DND-41 (cell line): ENCODE data around the gene HAUS6.

Experiments
- EZH2 ChIP-seq: IDR thresholded peaks from 3 replicates; pipeline ENCODE4 v1.6.1; 2012; ENCODE audit warnings: borderline replicate concordance, low read depth, mild to moderate bottlenecking, moderate library complexity, low read length, inconsistent platforms; ENCODE audit not compliant: severe bottlenecking
- TF ChIP-seq, protein P1 (sequence below): IDR thresholded peaks from 2 replicates; pipeline ENCODE4 v1.5.1; 2012; ENCODE audit warnings: borderline replicate concordance, low read length, moderate library complexity, mild to moderate bottlenecking; ENCODE audit not compliant: poor library complexity, severe bottlenecking; ENCODE audit errors: extremely low read depth

DNA sequence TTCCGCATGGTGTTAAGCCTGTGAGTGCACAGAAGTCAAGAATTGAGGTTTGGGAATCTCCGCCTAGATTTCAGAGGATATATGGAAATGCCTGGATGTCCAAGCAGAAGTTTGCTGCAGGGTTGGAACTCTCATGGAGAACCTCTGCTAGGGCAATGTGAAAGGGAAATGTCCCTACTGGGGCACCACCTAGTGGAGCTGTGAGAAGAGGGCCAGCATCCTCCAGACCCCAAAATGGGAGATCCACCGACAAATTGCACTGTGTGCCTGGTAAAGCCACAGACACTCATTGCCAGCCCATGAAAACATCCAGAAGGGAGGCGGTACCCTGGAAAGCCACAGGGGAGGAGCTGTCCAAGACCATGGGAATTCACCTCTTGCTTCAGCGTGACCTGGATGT lies 66.1 kb downstream of the HAUS6 start:
- TF ChIP-seq, protein P1, sequence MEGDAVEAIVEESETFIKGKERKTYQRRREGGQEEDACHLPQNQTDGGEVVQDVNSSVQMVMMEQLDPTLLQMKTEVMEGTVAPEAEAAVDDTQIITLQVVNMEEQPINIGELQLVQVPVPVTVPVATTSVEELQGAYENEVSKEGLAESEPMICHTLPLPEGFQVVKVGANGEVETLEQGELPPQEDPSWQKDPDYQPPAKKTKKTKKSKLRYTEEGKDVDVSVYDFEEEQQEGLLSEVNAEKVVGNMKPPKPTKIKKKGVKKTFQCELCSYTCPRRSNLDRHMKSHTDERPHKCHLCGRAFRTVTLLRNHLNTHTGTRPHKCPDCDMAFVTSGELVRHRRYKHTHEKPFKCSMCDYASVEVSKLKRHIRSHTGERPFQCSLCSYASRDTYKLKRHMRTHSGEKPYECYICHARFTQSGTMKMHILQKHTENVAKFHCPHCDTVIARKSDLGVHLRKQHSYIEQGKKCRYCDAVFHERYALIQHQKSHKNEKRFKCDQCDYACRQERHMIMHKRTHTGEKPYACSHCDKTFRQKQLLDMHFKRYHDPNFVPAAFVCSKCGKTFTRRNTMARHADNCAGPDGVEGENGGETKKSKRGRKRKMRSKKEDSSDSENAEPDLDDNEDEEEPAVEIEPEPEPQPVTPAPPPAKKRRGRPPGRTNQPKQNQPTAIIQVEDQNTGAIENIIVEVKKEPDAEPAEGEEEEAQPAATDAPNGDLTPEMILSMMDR: peak; percentile 43
- TF ChIP-seq EZH2: no peak
